Right lobe of liver (tissue), 4 donors: ENCODE results near the gene PAQR7.

Source experiments
- CTCF ChIP-seq, 4 donors: fragments of 200-600 bp in 3 of 4; fragments of 450-650 bp in 1 of 4; IDR thresholded peaks; one replicate each; pipeline versions ENCODE4 v1.5.1 to v1.8.0; 2016 to 2022; ENCODE audit warnings: antibody characterized with exemption in 4 of 4, mild to moderate bottlenecking in 2 of 4
- POLR2A ChIP-seq: fragments of 450-650 bp; IDR thresholded peaks from one replicate; pipeline ENCODE4 v1.6.1; 2017; ENCODE audit warnings: antibody characterized with exemption, mild to moderate bottlenecking
- donor health status: DM: no; HTN: no; CAD: no.
- donor health status: DM: no; HTN: no; CAD: no.
- donor health status: DM: no; HTN: yes; CAD: no.

GRCh38 chr1:25898223-25899015 lies 22.9 kb upstream of the PAQR7 start:
- TF ChIP-seq CTCF (IDR thresholded peaks at IDR 0.05) = no peak
- TF ChIP-seq POLR2A = no peak
